Spleen (tissue), 11 donors: ENCODE results near the gene PTPN9. TPM values are rescaled to one million over a fixed set of nuclear protein-coding genes. Genes with fewer than 3 reads are reported as not detected.
A peak's percentile ranks its signal among the peaks of the same experiment; 100 is the strongest.
"Not testable (repeated sequence)": the region's sequence is repeated elsewhere in the genome, so short reads cannot be mapped to it uniquely, and the experiment has no call there.

Source experiments
- DNase-seq: peaks from one replicate; pipeline ENCODE4 v3.0.0-alpha.2; 2020
- H3K27ac ChIP-seq, 8 donors: fragments of 200-600 bp; sonication (generic) in 7 of 8; 1 replicate in 4 of 8; 2 replicates in 4 of 8; pipeline versions ENCODE4 v1.5.0 to v1.8.0; 2016 to 2021; ENCODE audit warnings: inconsistent platforms in 4 of 8, mild to moderate bottlenecking in 4 of 8, moderate library complexity in 1 of 8
- H3K27me3 ChIP-seq, 7 donors: fragments of 200-600 bp; sonication (generic) in 6 of 7; replicated peaks in 1 of 7; 1 replicate in 4 of 7; 2 replicates in 3 of 7; pipeline versions ENCODE4 v1.5.0 to v1.8.0; 2016 to 2021; ENCODE audit warnings: inconsistent platforms in 3 of 7, mild to moderate bottlenecking in 1 of 7
- H3K36me3 ChIP-seq, 6 donors: fragments of 200-600 bp; sonication (generic) in 5 of 6; 1 replicate in 4 of 6; 2 replicates in 2 of 6; pipeline versions ENCODE4 v1.5.0 to v1.8.0; 2016 to 2021; ENCODE audit warnings: inconsistent platforms in 2 of 6
- H3K4me1 ChIP-seq, 6 donors: fragments of 200-600 bp; sonication (generic) in 5 of 6; 1 replicate in 3 of 6; 2 replicates in 3 of 6; pipeline versions ENCODE4 v1.5.0 to v1.8.0; 2016 to 2021; ENCODE audit warnings: inconsistent platforms in 3 of 6
- H3K4me3 ChIP-seq, 8 donors: fragments of 200-600 bp; sonication (generic) in 7 of 8; 1 replicate in 4 of 8; 2 replicates in 4 of 8; pipeline versions ENCODE4 v1.5.0 to v1.8.0; 2016 to 2021; ENCODE audit warnings: inconsistent platforms in 4 of 8, mild to moderate bottlenecking in 4 of 8, moderate library complexity in 2 of 8
- H3K9me3 ChIP-seq, 8 donors: fragments of 200-600 bp; sonication (generic) in 7 of 8; 1 replicate in 4 of 8; 2 replicates in 4 of 8; pipeline versions ENCODE4 v1.5.0 to v1.8.0; 2016 to 2021; ENCODE audit warnings: inconsistent platforms in 4 of 8
- CTCF ChIP-seq, 11 experiments: fragments of 200-600 bp in 7 of 11; fragments of 450-650 bp in 4 of 11; sonication (generic) in 4 of 11; IDR thresholded peaks in 8 of 11; conservative IDR thresholded peaks in 3 of 11; 1 replicate in 7 of 11; 2 replicates in 4 of 11; pipeline versions ENCODE4 v1.4.0 to v1.8.0; 2016 to 2021; ENCODE audit warnings: antibody characterized with exemption in 11 of 11, inconsistent platforms in 4 of 11, mild to moderate bottlenecking in 1 of 11
- POLR2A ChIP-seq, 3 donors: fragments of 450-650 bp; IDR thresholded peaks; one replicate each; pipeline ENCODE4 v1.5.1; 2017; ENCODE audit warnings: antibody characterized with exemption in 3 of 3, mild to moderate bottlenecking in 1 of 3
- POLR2AphosphoS5 ChIP-seq, 3 donors: sonication (generic); formaldehyde crosslinking; IDR thresholded peaks; one replicate each; pipeline ENCODE4 v1.5.1; 2017; ENCODE audit warnings: antibody characterized with exemption in 3 of 3
- WGBS, 5 donors: extraction: QIAGEN DNeasy Blood & Tissue Kit in 3 of 5; methylation state at CpG; one replicate each; pipeline versions ENCODE4 v1.1.5 to v1.1.7; 2013 to 2018; 5-methylcytosine and 5-hydroxymethylcytosine counted together
- intact Hi-C: fragments of 100-400 bp; cut with DNase I; formaldehyde crosslinking; loops from one replicate; pipeline ENCODE4 v1.15.0; 2023; ENCODE audit warnings: low total_unique reads
- polyA plus RNA-seq, 3 donors: library from polyadenylated mRNA; stranded (reverse); fragments of 200-250 nt; gene quantifications; one replicate each; pipeline ENCODE4 v1.2.1, GENCODE V29; 2013
- total RNA-seq, 7 donors: library from RNA; depleted of rRNA in 3 of 7; stranded (reverse); fragments of >200 nt in 3 of 7; fragmentation: NEBNext Ultra II Directional in 4 of 7; extraction: Animal tissue kit (Norgen Biotek cat#: 25700) in 4 of 7; gene quantifications; one replicate each; pipeline versions ENCODE4 v1.1.0 to v1.2.1, GENCODE V29; 2016 to 2021
- donor health status: healthy with polysubstance abuse.
- donor health status: DM: no; HTN: no; CAD: no; lungs with moderate emphysema.
- donor health status: DM: no; HTN: no; CAD: no.
- donor health status: Bipolar disorder and iron deficiency.
- donor health status: healthy.
- donor health status: DM: no; HTN: no; CAD: no.
- donor health status: DM: yes; HTN: yes; CAD: no.

Gene PTPN9
- total and polyA plus RNA-seq, 10 donors, result 4.6 to 32.5 (median 22.3) TPM

GRCh38 chr15:75451202-75451673, 127.9 kb downstream of the PTPN9 start:
- H3K27ac ChIP-seq, result peak overlapping the region; percentile 93 to 99 (median 98)
- peak; percentile 96 for DNase-seq
- H3K4me1 ChIP-seq, result peaks cover 25 to 65% (median 51%) of the 10 kb centered on the region in 6 donors
- H3K36me3 ChIP-seq, result peaks cover 0 to 10% (median 0%) of the 10 kb centered on the region in 6 donors
- peak overlapping the region; percentile 75 to 93 (median 87) for H3K4me3 ChIP-seq
- intact Hi-C loops, result loop anchor here (10.0 kb wide), 1 partner anchor 76 kb away; no protein-coding TSS in a partner anchor
- no peaks in the 10 kb centered on the region for H3K9me3 ChIP-seq
- H3K27me3 ChIP-seq, result no peaks in the 10 kb centered on the region
- TF ChIP-seq POLR2A (IDR thresholded peaks at IDR 0.05), result no peak
- TF ChIP-seq CTCF (IDR thresholded peaks at IDR 0.05 in 8 of 11, conservative IDR thresholded peaks at IDR 0.05 in 3 of 11), result no peak
- TF ChIP-seq POLR2AphosphoS5 (IDR thresholded peaks at IDR 0.05), result no peak
- 0 to 1% (median 1%) methylated on average over 24 to 44 of the region's 45 CpGs for WGBS, 5 donors

GRCh38 chr15:75450307-75451201, 128.6 kb downstream of the PTPN9 start:
- H3K4me3 ChIP-seq, result peak overlapping the region; percentile 75 to 93 (median 87)
- peak overlapping the region; percentile 93 to 99 (median 98) for H3K27ac ChIP-seq
- 0 to 2% (median 1%) methylated on average over 32 to 62 of the region's 62 CpGs for WGBS, 5 donors
- intact Hi-C loops, result loop anchor here (10.0 kb wide), 1 partner anchor 76 kb away; no protein-coding TSS in a partner anchor
- peak; percentile 100 for DNase-seq
- no peaks in the 10 kb centered on the region for H3K27me3 ChIP-seq
- H3K9me3 ChIP-seq, result no peaks in the 10 kb centered on the region
- H3K4me1 ChIP-seq, result peaks cover 27 to 70% (median 56%) of the 10 kb centered on the region in 6 donors
- peaks cover 0 to 10% (median 0%) of the 10 kb centered on the region in 6 donors for H3K36me3 ChIP-seq
- peak; percentile 38 to 77 (median 74) for TF ChIP-seq POLR2AphosphoS5 (IDR thresholded peaks at IDR 0.05)
- peak in 5 of 11 experiments; percentile 21 to 55 (median 37) for TF ChIP-seq CTCF (IDR thresholded peaks at IDR 0.05 in 8 of 11, conservative IDR thresholded peaks at IDR 0.05 in 3 of 11)
- no peak for TF ChIP-seq POLR2A (IDR thresholded peaks at IDR 0.05)

GRCh38 chr15:75449585-75450306, 129.4 kb downstream of the PTPN9 start:
- Histone ChIP-seq H3K4me1 (peaks cover 27 to 78% (median 63%) of the 10 kb centered on the region in 6 donors), H3K27me3 (no peaks in the 10 kb centered on the region), H3K27ac (peak overlapping the region; percentile 93 to 99 (median 98)), H3K4me3 (peak overlapping the region; percentile 75 to 93 (median 87)), H3K36me3 (peaks cover 0 to 10% (median 0%) of the 10 kb centered on the region in 6 donors), H3K9me3 (no peaks in the 10 kb centered on the region)
- peak; percentile 75 for DNase-seq
- intact Hi-C loops, result loop anchor here (10.0 kb wide), 1 partner anchor 75 kb away; no protein-coding TSS in a partner anchor
- TF ChIP-seq CTCF (IDR thresholded peaks at IDR 0.05 in 8 of 11, conservative IDR thresholded peaks at IDR 0.05 in 3 of 11), result no peak
- no peak for TF ChIP-seq POLR2AphosphoS5 (IDR thresholded peaks at IDR 0.05)
- TF ChIP-seq POLR2A (IDR thresholded peaks at IDR 0.05), result no peak
- 50 to 60% (median 57%) methylated on average over 14 of the region's 14 CpGs for WGBS, 5 donors

- WGBS, 5 donors, result 68 to 90% (median 73%) methylated on average over 13 of the region's 13 CpGs
- intact Hi-C loops, H3K4me3 ChIP-seq, H3K27me3 ChIP-seq, H3K9me3 ChIP-seq: not testable (repeated sequence)
- peaks cover 34 to 88% (median 70%) of the 10 kb centered on the region in 6 donors for H3K4me1 ChIP-seq
- DNase-seq, result peak; percentile 83
- peak overlapping the region in 2 of 8 donors; percentile 16 to 26 for H3K27ac ChIP-seq
- peaks cover 0 to 14% (median 2%) of the 10 kb centered on the region in 6 donors for H3K36me3 ChIP-seq
These were observed 130.9 kb downstream of the PTPN9 start for GRCh38 chr15:75448171-75448570.
